ENCODE measurements around the gene SLC8A1. TPM values are rescaled to one million over a fixed set of nuclear protein-coding genes. Genes with fewer than 3 reads are reported as not detected.

SLC8A1 gene
- total and polyA plus RNA-seq, 9 donors: 1.3 to 19.7 (median 7.7) TPM

GRCh38 chr2:40199771-40200170 is 252.1 kb downstream of the SLC8A1 start:
- DNase-seq: no peak
- Histone ChIP-seq H3K4me1 (ENCODE audit: insufficient read depth) (peaks cover 4% of the 10 kb centered on the region), H3K9me3 (no peaks in the 10 kb centered on the region), H3K4me3 (no peak overlapping the region), H3K36me3 (no peaks in the 10 kb centered on the region), H3K27me3 (no peaks in the 10 kb centered on the region), H3K27ac (no peak overlapping the region)
- TF ChIP-seq EP300 (IDR thresholded peaks at IDR 0.05) (no peak), CTCF (IDR thresholded peaks at IDR 0.05) (no peak), POLR2A (IDR thresholded peaks at IDR 0.05) (no peak)
- intact Hi-C loops (cut with DNase I): no loop called here

DNA sequence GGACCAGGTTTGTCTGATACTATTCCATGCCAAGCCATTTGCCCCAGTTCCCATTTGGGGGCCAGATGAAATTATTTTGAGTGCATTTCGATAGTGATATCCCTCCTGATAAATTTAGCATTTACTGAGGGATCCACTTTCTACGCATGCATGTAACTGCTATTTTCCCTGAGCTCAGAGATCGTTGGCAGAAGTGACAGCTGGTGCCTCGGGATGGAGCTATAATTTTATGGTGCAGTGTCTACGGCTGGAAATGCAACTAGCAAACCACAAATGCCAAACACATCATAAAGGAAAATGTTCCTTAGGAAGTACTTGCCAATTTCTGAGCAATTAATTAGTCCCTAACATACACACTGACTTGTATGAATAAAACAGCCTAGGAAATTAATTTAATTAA is 254.8 kb downstream of the SLC8A1 start:
- no peaks in the 10 kb centered on the region for H3K36me3 ChIP-seq
- WGBS, 3 donors: 71 to 84% (median 83%) methylated on average over 5 of the region's 5 CpGs
- no peaks in the 10 kb centered on the region for H3K27me3 ChIP-seq
- H3K4me1 ChIP-seq (ENCODE audit: insufficient read depth): peaks cover 4% of the 10 kb centered on the region
- no peak for DNase-seq
- intact Hi-C loops (cut with DNase I): no loop called here
- H3K9me3 ChIP-seq: no peaks in the 10 kb centered on the region
- TF ChIP-seq EP300 (IDR thresholded peaks at IDR 0.05) (no peak), POLR2A (IDR thresholded peaks at IDR 0.05) (no peak)
- no peak overlapping the region for H3K4me3 ChIP-seq
- no peak overlapping the region for H3K27ac ChIP-seq

DNA sequence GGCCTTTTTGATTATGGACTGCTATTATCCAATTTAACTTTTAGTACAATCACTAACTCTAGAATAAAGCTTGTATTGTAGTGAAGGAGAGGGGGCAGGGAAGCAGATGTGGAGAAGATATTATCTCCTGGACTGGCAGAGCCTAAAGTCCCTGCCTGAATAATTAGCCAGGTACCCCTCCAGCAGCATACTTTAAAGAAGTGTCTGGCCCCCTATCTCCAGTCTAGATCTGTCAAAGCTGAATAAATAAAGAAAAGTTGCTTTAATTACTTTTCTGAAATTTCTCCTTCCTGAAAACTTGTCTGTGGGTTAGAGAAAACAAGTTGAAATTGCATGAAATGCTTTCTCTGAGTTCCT is 258.2 kb downstream of the SLC8A1 start:
- Histone ChIP-seq H3K4me3 (no peak overlapping the region), H3K9me3 (no peaks in the 10 kb centered on the region), H3K4me1 (ENCODE audit: insufficient read depth) (no peaks in the 10 kb centered on the region), H3K27me3 (no peaks in the 10 kb centered on the region), H3K36me3 (no peaks in the 10 kb centered on the region), H3K27ac (no peak overlapping the region)
- TF ChIP-seq POLR2A (IDR thresholded peaks at IDR 0.05): no peak
- TF ChIP-seq EP300 (IDR thresholded peaks at IDR 0.05): no peak
- TF ChIP-seq CTCF (IDR thresholded peaks at IDR 0.05): no peak
- DNase-seq: no peak
- intact Hi-C loops (cut with DNase I): no loop called here

DNA sequence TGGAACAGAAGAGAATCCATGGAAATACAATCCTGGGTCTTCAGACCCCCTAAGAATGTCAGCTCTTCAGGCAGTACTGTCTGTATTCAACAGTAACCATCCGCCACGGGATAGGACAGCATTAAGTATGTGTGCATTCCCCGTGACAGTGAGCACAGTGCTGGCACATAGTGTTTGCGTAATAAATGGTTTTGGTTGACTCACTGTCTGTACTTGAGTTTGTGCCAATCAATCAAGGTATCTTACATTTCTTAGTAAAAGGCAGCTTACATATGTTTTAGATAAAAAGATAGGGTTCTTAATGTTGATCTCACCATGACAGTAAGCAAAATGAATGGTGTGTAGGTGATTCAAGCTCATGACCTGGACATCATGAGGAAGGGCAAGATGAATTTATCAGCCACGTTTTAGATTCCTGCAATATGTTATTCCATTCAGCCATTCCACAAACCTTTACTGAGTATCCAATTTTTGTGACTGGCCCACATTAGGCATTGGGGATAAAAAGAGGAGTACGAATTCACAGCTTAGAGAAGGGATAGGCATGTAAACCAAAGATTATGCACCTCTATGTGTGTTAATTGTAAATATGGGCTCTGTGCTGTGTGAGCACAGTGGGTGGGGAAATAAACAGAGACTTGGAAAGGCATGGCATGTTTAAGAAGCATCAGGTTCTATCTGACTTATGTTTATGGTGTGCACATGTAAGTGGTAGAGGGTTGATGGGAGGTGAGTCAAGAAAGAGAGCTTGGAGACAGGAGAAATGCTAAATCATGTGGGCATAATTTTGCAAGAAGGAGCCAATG is 258.8 kb downstream of the SLC8A1 start:
- H3K9me3 ChIP-seq: no peaks in the 10 kb centered on the region
- 82 to 93% (median 89%) methylated on average over 6 of the region's 6 CpGs for WGBS, 3 donors
- intact Hi-C loops (cut with DNase I): no loop called here
- H3K4me3 ChIP-seq: no peak overlapping the region
- no peaks in the 10 kb centered on the region for H3K36me3 ChIP-seq
- no peak for DNase-seq
- TF ChIP-seq EP300 (IDR thresholded peaks at IDR 0.05): no peak
- TF ChIP-seq CTCF (IDR thresholded peaks at IDR 0.05): no peak
- TF ChIP-seq POLR2A (IDR thresholded peaks at IDR 0.05): no peak
- H3K4me1 ChIP-seq (ENCODE audit: insufficient read depth): no peaks in the 10 kb centered on the region
- H3K27ac ChIP-seq: no peak overlapping the region
- H3K27me3 ChIP-seq: no peaks in the 10 kb centered on the region

DNA sequence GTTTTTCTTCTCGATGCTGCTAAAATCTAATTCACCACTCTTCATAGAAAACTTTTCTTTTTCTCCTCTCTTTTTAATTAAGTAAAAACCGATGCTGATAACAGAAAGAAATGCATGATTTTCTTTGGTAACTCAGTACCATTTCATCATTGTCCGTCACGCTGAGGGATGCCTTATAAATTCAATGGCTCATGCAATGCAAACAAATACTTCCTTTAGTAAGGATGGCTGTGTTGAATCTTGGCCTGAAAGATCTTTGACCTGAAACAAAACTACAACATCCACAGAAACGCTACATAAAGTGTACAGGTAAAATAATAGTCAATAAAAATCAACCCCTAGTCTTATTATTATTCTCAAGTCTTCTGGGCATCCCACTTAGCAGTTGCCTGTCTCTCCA is 261.4 kb downstream of the SLC8A1 start:
- Histone ChIP-seq H3K4me1 (ENCODE audit: insufficient read depth) (no peaks in the 10 kb centered on the region), H3K4me3 (no peak overlapping the region), H3K27ac (no peak overlapping the region), H3K36me3 (no peaks in the 10 kb centered on the region), H3K9me3 (no peaks in the 10 kb centered on the region), H3K27me3 (no peaks in the 10 kb centered on the region)
- intact Hi-C loops (cut with DNase I): no loop called here
- WGBS, 3 donors: 83 to 92% (median 87%) methylated on average over 5 of the region's 5 CpGs
- TF ChIP-seq POLR2A (IDR thresholded peaks at IDR 0.05): no peak
- no peak for TF ChIP-seq CTCF (IDR thresholded peaks at IDR 0.05)
- no peak for TF ChIP-seq EP300 (IDR thresholded peaks at IDR 0.05)
- DNase-seq: no peak
